Keratinocyte (primary cell): Measurements from ENCODE around the gene GSTM5. TPM values are rescaled to one million over a fixed set of nuclear protein-coding genes. Genes with fewer than 3 reads are reported as not detected.

ENCODE experiments used
- DNase-seq: peaks from one replicate; pipeline ENCODE4 v3.0.0-alpha.2; 2011; ENCODE audit warnings: low read depth, missing footprints, low spot score
- FAIRE-seq: peaks from 2 replicates; lab custom pipeline; 2011; peaks lifted over from hg19 to GRCh38; lab: Jason Lieb, UNC
- H2AFZ ChIP-seq: 2 replicates; pipeline ENCODE4 v1.6.0; 2012; ENCODE audit warnings: low read length, control low read depth, inconsistent platforms; ENCODE audit not compliant: control insufficient read depth
- H3K27ac ChIP-seq: 2 replicates; pipeline ENCODE4 v1.5.1; 2011; ENCODE audit warnings: low read length; ENCODE audit not compliant: control insufficient read depth, insufficient read depth
- H3K27me3 ChIP-seq: 3 replicates; pipeline ENCODE4 v1.6.0; 2011; ENCODE audit warnings: low read length; ENCODE audit not compliant: control insufficient read depth, insufficient read depth; ENCODE audit errors: extremely low read depth
- H3K36me3 ChIP-seq, 2 experiments: 2 replicates in 1 of 2; 3 replicates in 1 of 2; pipeline ENCODE4 v1.5.1; 2011; ENCODE audit warnings: low read length in 2 of 2, mild to moderate bottlenecking in 1 of 2; ENCODE audit not compliant: control insufficient read depth in 2 of 2, insufficient read depth in 2 of 2; ENCODE audit errors: extremely low read depth in 1 of 2
- H3K4me1 ChIP-seq: 3 replicates; pipeline ENCODE4 v1.5.1; 2011; ENCODE audit warnings: low read length; ENCODE audit not compliant: control insufficient read depth, insufficient read depth; ENCODE audit errors: extremely low read depth
- H3K4me2 ChIP-seq: 3 replicates; pipeline ENCODE4 v1.6.0; 2011; ENCODE audit warnings: low read depth, low read length; ENCODE audit not compliant: control insufficient read depth, insufficient read depth; ENCODE audit errors: extremely low read depth
- H3K4me3 ChIP-seq, 3 experiments: fragments of 200-600 bp in 1 of 3; sonication (generic) in 1 of 3; 2 replicates in 2 of 3; 3 replicates in 1 of 3; pipeline ENCODE4 v1.5.1; 2011 to 2016; ENCODE audit warnings: low read length in 3 of 3, mild to moderate bottlenecking in 3 of 3, control low read depth in 2 of 3, inconsistent platforms in 1 of 3, low read depth in 1 of 3, mixed read lengths in 1 of 3, mixed run types in 1 of 3, moderate library complexity in 1 of 3; ENCODE audit not compliant: control insufficient read depth in 2 of 3, insufficient read depth in 2 of 3; ENCODE audit errors: extremely low read depth in 1 of 3
- H3K79me2 ChIP-seq: 2 replicates; pipeline ENCODE4 v1.6.0; 2012; ENCODE audit warnings: low read length; ENCODE audit not compliant: control insufficient read depth, insufficient read depth
- H3K9ac ChIP-seq: 3 replicates; pipeline ENCODE4 v1.6.0; 2011; ENCODE audit warnings: low read length; ENCODE audit not compliant: control insufficient read depth, insufficient read depth; ENCODE audit errors: extremely low read depth
- H3K9me1 ChIP-seq: 3 replicates; pipeline ENCODE4 v1.6.0; 2011; ENCODE audit warnings: low read length; ENCODE audit not compliant: control insufficient read depth, insufficient read depth; ENCODE audit errors: extremely low read depth
- H3K9me3 ChIP-seq: 2 replicates; pipeline ENCODE4 v1.5.1; 2012; ENCODE audit warnings: low read depth, low read length; ENCODE audit not compliant: control insufficient read depth
- H4K20me1 ChIP-seq: 3 replicates; pipeline ENCODE4 v1.6.0; 2011; ENCODE audit warnings: low read length; ENCODE audit not compliant: control insufficient read depth, insufficient read depth; ENCODE audit errors: extremely low read depth
- CTCF ChIP-seq, 3 experiments: IDR thresholded peaks in 1 of 3; conservative IDR thresholded peaks in 1 of 3; optimal IDR thresholded peaks in 1 of 3; 2 replicates in 2 of 3; 3 replicates in 1 of 3; pipeline versions ENCODE3 to v1.5.1; 2011; ENCODE audit warnings: low read length in 3 of 3, mild to moderate bottlenecking in 3 of 3, moderate library complexity in 2 of 3, control low read depth in 1 of 3, inconsistent platforms in 1 of 3; ENCODE audit not compliant: insufficient read depth in 2 of 3; ENCODE audit errors: extremely low read depth in 1 of 3
- EZH2 ChIP-seq: IDR thresholded peaks from one replicate; pipeline ENCODE4 v1.6.1; 2012; ENCODE audit warnings: inconsistent platforms, mild to moderate bottlenecking, low read length, moderate library complexity
- dilution Hi-C: fragments of 300-500 bp; cut with MboI; formaldehyde crosslinking; loops from one replicate; pipeline ENCODE4 v1.7.0; 2020; ENCODE audit warnings: low sequenced_read_pairs; ENCODE audit not compliant: extremely low pct_ligation_motif_present
- polyA plus RNA-seq, 5 experiments: library from polyadenylated mRNA; depleted of rRNA in 3 of 5; stranded (reverse) in 3 of 5; stranded (forward) in 1 of 5; unstranded in 1 of 5; fragments of >200 nt; gene quantifications; 1 replicate in 1 of 5; 2 replicates in 3 of 5; 3 replicates in 1 of 5; pipeline versions ENCODE4 v1.2.1 to v1.2.3, GENCODE V29; 2011 to 2012; ENCODE audit warnings: missing spikeins in 2 of 5, low read depth in 1 of 5, low replicate concordance in 1 of 5

Gene GSTM5
- polyA plus RNA-seq, 1 donor (not counting 4 experiments of a cell fraction or from before 2014, with no cell fraction given), result not detected

GRCh38 chr1:109757936-109758786, 46.1 kb downstream of the GSTM5 start:
- H3K9me3 ChIP-seq, result no peaks in the 10 kb centered on the region
- DNase-seq (no peak), FAIRE-seq (no peak)
- dilution Hi-C loops, result no loop called here
- H3K36me3 ChIP-seq, result no peaks in the 10 kb centered on the region
- no peak overlapping the region for H3K9ac ChIP-seq
- TF ChIP-seq CTCF (optimal IDR thresholded peaks at IDR 0.05 in 1 of 3, IDR thresholded peaks at IDR 0.05 in 1 of 3, conservative IDR thresholded peaks at IDR 0.05 in 1 of 3; ENCODE audit: extremely low read depth in 1 of 3, insufficient read depth in 2 of 3, low read length in 3 of 3), result no peak
- no peak for TF ChIP-seq EZH2
- H2AFZ ChIP-seq, result no peak overlapping the region
- no peaks in the 10 kb centered on the region for H3K79me2 ChIP-seq
- H3K4me1 ChIP-seq, result no peaks in the 10 kb centered on the region
- no peaks in the 10 kb centered on the region for H3K9me1 ChIP-seq
- no peak overlapping the region for H3K4me3 ChIP-seq
- no peaks in the 10 kb centered on the region for H3K27me3 ChIP-seq
- no peaks in the 10 kb centered on the region for H4K20me1 ChIP-seq
- H3K4me2 ChIP-seq, result no peak overlapping the region
- H3K27ac ChIP-seq, result no peak overlapping the region

- H4K20me1 ChIP-seq, result no peaks in the 10 kb centered on the region
- no peaks in the 10 kb centered on the region for H3K4me1 ChIP-seq
- no peak overlapping the region for H2AFZ ChIP-seq
- no peak overlapping the region for H3K9ac ChIP-seq
- DNase-seq, result no peak
- H3K27me3 ChIP-seq, result no peaks in the 10 kb centered on the region
- H3K79me2 ChIP-seq, result no peaks in the 10 kb centered on the region
- no peak for TF ChIP-seq EZH2
- no peak for TF ChIP-seq CTCF (optimal IDR thresholded peaks at IDR 0.05 in 1 of 3, IDR thresholded peaks at IDR 0.05 in 1 of 3, conservative IDR thresholded peaks at IDR 0.05 in 1 of 3; ENCODE audit: extremely low read depth in 1 of 3, insufficient read depth in 2 of 3, low read length in 3 of 3)
- FAIRE-seq, result no peak
- dilution Hi-C loops, result no loop called here
- no peak overlapping the region for H3K4me3 ChIP-seq
- H3K36me3 ChIP-seq, result no peaks in the 10 kb centered on the region
- no peaks in the 10 kb centered on the region for H3K9me1 ChIP-seq
- H3K9me3 ChIP-seq, result no peaks in the 10 kb centered on the region
- H3K4me2 ChIP-seq, result no peak overlapping the region
- H3K27ac ChIP-seq, result no peak overlapping the region
Measured at GRCh38 chr1:109759513-109760334, 47.7 kb downstream of the GSTM5 start.
